ENCODE measurements around the gene AK2.

AK2 gene

GRCh38 chr1:32969566-32969965 is 67.1 kb downstream of the AK2 start:
- no peak for DNase-seq

- no peak for DNase-seq
Observed at GRCh38 chr1:32967888-32968568, 68.7 kb downstream of the AK2 start.

- no peak for DNase-seq
Observed at GRCh38 chr1:32966900-32967299, 69.8 kb downstream of the AK2 start.

DNA sequence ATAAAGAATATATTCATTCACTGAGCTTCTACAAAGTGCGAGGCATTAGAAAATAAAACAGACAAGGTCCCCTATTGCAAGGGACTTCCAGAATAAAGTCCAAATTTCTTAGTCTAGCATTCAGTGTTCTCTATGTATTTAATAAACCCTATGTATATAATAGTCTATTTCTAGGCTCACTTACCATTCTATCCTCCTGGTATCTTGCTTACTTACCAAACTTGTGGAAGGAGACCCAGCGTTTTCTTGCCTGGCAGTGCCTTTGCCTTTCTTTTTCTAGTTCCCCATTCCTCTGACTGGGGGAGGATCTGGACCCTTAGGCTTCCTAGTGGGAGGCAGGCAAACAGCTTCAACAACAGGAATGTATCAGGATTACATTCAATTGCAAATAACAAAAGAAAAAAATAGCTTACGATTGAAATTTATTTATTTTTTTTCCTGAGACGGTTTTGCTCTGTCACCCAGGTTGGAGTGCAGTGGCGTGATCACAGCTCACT is 71.4 kb downstream of the AK2 start:
- DNase-seq: no peak

- peak; percentile 93 for DNase-seq
Observed at GRCh38 chr1:32964461-32965250, 72.0 kb downstream of the AK2 start, which contains the start of gene RNF19B. RNF19B (minus strand) TSS chr1:32964809; CDS start chr1:32964685, 124 bp downstream.

DNA sequence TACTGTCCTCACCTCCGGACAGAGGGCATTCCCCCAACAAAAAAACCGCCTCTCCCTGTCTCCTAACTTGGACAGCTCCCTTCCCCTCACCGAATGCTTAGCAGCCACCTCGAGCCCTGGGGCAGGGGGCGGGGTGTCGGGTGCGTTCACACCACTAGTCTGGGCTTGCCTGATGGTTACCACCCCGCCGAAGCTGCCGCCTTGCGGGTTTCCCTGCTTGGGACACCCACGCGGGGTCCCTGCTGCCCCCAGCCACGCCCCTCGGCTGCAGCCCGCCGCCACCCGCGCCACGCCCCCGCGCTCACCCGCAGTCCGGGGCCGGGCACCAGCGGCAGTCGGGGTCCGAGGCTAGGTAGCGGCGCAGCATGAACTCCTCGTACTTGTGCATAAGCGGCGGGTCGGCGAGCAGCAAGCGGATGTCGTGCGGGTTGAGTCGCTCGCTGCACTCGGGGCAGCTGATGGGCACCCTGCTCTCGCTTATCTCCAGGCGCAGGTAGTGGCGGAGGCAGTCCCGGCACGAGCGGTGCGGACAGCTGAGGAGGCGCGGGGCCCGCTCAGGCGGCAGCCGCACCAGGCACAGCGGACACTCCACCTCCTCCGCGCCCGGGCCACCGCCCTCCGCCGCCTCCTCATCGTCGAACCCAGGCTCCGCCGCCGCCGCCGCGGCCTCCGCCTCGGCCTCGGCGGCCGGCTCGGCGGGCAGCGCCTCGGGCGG is 72.8 kb downstream of the AK2 start:
- peak; percentile 39 to 53 for DNase-seq

DNA sequence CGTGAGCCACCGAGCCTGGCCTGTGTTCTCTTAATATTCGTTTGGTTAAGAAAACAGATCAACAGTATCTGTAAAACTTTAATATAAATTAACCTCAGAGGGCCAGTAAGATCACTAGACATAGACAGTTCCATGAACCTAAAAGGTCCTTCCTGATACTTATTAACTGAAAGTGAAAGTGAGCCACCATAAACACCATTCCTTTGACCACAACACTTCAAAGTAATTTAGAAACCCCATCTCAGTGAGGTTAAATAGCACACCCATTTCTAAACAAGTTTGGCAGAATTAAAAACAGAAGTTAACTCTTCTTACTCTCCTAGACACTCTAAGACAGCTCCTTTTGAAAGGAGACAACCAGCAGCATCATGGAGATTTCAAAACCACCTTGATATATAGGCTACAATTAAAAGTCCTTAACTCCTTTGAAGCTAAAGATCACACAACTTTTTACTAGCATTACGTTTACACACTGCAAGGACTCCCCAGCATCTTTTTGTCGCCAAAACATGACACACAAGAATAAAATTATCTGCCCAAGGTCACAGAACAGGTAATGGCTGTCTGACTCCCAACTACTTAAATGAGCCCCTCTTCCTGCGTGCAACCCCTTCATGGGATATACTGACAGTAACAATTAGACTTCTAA is 74.3 kb downstream of the AK2 start:
- no peak for DNase-seq

DNA sequence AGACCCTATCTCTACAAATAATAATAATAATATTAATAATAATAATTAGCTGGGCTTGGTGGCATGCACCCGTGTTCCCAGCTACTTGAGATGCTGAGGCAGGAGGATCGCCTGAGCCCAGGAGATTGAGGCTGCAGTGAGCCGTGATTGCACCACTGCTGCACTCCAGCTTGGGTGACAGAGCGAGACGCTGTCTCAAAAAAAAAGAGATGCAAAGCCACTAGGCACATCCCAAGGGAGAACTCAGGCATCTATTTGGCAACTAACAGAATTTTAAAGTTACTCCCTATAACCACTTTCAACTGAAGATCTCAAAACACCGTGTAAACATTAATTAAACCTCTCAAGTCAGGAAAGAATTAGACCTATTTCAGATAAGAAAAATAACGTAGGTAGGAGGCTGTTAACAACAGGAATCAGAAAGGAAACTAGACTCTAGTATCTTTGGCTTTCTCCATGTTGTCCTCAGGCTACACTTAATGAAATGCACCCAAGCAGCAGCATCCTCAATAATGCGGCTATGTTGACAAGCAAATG is 75.8 kb downstream of the AK2 start:
- no peak for DNase-seq

DNA sequence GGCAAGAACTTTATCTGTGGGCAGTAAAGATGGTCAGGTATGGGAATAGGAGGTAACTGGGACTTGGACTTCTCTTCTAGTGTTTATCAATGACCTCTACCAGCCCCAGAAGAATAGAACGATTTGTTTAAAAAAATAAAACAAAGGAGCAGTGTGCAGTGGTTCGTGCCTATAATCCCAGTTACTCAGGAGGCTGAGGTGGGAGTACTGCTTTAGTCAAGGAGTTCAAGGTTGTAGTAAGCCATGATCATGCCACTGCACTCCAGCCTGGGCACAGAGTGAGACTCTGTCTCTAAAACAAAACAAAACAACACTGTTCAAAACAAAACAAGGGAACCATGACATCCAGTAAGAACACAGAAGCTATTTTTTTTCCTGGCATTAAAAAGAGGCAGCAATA is 76.3 kb downstream of the AK2 start:
- DNase-seq: no peak

GRCh38 chr1:32958827-32959226 is 77.9 kb downstream of the AK2 start:
- DNase-seq: no peak
